Measurements from ENCODE around the gene TEX2.
"Not testable (repeated sequence)": the region's sequence is repeated elsewhere in the genome, so short reads cannot be mapped to it uniquely, and the experiment has no call there.

Gene TEX2

GRCh38 chr17:64208656-64209055, 54.4 kb downstream of the TEX2 start:
- DNase-seq: not testable (repeated sequence)

- DNase-seq: no peak
Measured at GRCh38 chr17:64205804-64206203, 57.3 kb downstream of the TEX2 start.

- DNase-seq: no peak
Measured at GRCh38 chr17:64203630-64204029, 59.4 kb downstream of the TEX2 start.

GRCh38 chr17:64202683-64203344, 60.2 kb downstream of the TEX2 start:
- no peak for DNase-seq

- DNase-seq: no peak
Measured at GRCh38 chr17:64200080-64201032, 62.7 kb downstream of the TEX2 start.

- DNase-seq: no peak
Measured at GRCh38 chr17:64198331-64199090, 64.5 kb downstream of the TEX2 start.

- DNase-seq: no peak
Measured at GRCh38 chr17:64196601-64197000, 66.5 kb downstream of the TEX2 start.

GRCh38 chr17:64193561-64193960, 69.5 kb downstream of the TEX2 start:
- DNase-seq: no peak

- no peak for DNase-seq
Measured at GRCh38 chr17:64192589-64192988, 70.5 kb downstream of the TEX2 start.

GRCh38 chr17:64190472-64190871, 72.6 kb downstream of the TEX2 start:
- DNase-seq: no peak

- DNase-seq: no peak
Measured at GRCh38 chr17:64188088-64188487, 75.0 kb downstream of the TEX2 start.

GRCh38 chr17:64187093-64187895, 75.8 kb downstream of the TEX2 start:
- DNase-seq: no peak

- DNase-seq: no peak
Measured at GRCh38 chr17:64186171-64187092, 76.6 kb downstream of the TEX2 start.

- DNase-seq: not testable (repeated sequence)
Measured at GRCh38 chr17:64185557-64185956, 77.5 kb downstream of the TEX2 start.

- DNase-seq: no peak
Measured at GRCh38 chr17:64185101-64185500, 78.0 kb downstream of the TEX2 start.

GRCh38 chr17:64183815-64184214, 79.2 kb downstream of the TEX2 start:
- no peak for DNase-seq

GRCh38 chr17:64182325-64183012, 80.6 kb downstream of the TEX2 start:
- DNase-seq: no peak

GRCh38 chr17:64180089-64181073, 82.7 kb downstream of the TEX2 start:
- no peak for DNase-seq

- not testable (repeated sequence) for DNase-seq
Measured at GRCh38 chr17:64179024-64179423, 84.0 kb downstream of the TEX2 start.

Data from GOT3 (cell line).